ENCODE measurements around the gene DNAJC30. TPM values are rescaled to one million over a fixed set of nuclear protein-coding genes. Genes with fewer than 3 reads are reported as not detected.

Gene DNAJC30
- total and polyA plus RNA-seq, 2 of the 8 experiments (the other 6 are each of a cell fraction or from before 2014, with no cell fraction given) = 6.1 to 6.3 TPM

GRCh38 chr7:73732397-73732796 is 49.1 kb upstream of the DNAJC30 start:
- H3K9ac ChIP-seq (replicated peaks in 1 of 4; ENCODE audit: extremely low read depth in 1 of 4, low read depth in 3 of 4, low read length in 3 of 4) = no peak overlapping the region
- H3K27me3 ChIP-seq (replicated peaks in 1 of 4; ENCODE audit: control insufficient read depth in 3 of 4, extremely low read depth in 1 of 4, insufficient read depth in 3 of 4, low read length in 3 of 4) = no peaks in the 10 kb centered on the region
- no peak overlapping the region for H3K4ac ChIP-seq (replicated peaks; ENCODE audit: insufficient read length, low read depth, low read length)
- no peak overlapping the region for H2BK15ac ChIP-seq (ENCODE audit: low read length)
- no peak overlapping the region for H2AK5ac ChIP-seq (ENCODE audit: low read depth, low read length)
- H2BK12ac ChIP-seq (ENCODE audit: low read depth, low read length) = no peak overlapping the region
- H3K4me1 ChIP-seq (replicated peaks in 1 of 4; ENCODE audit: control insufficient read depth in 3 of 4, insufficient read depth in 4 of 4, low read length in 3 of 4) = peaks cover 0 to 6% (median 0%) of the 10 kb centered on the region in 4 experiments; a peak in 4 of 7 replicates
- POLR2A ChIA-PET (ENCODE audit: partially characterized antibody) = interaction anchor here (0.6 to 0.8 kb wide), 2 partner anchors 72 to 214 kb away, joined by 3 read pairs; no protein-coding TSS in a partner anchor
- no peak overlapping the region for H3K4me2 ChIP-seq (ENCODE audit: insufficient read depth in 1 of 2, low read depth in 2 of 2, low read length in 2 of 2)
- no peaks in the 10 kb centered on the region for H3K23me2 ChIP-seq (ENCODE audit: low read depth, low read length)
- TF ChIP-seq RFX5 (IDR thresholded peaks at IDR 0.05; ENCODE audit: borderline replicate concordance, low read depth, low read length) (no peak), RAD21 (IDR thresholded peaks at IDR 0.05 in 1 of 2, conservative IDR thresholded peaks at IDR 0.05 in 1 of 2; ENCODE audit: low read depth in 2 of 2, low read length in 2 of 2) (no peak), CREB1 (IDR thresholded peaks at IDR 0.05) (no peak), SP4 (IDR thresholded peaks at IDR 0.05; ENCODE audit: low read length) (no peak), RXRA (IDR thresholded peaks at IDR 0.05; ENCODE audit: insufficient read depth, low read depth, low read length) (no peak), SP1 (IDR thresholded peaks at IDR 0.05; ENCODE audit: low read depth, low read length) (no peak)
- peaks cover 4 to 14% of the 10 kb centered on the region in 2 experiments for H4K20me1 ChIP-seq (replicated peaks in 1 of 2; ENCODE audit: control insufficient read depth in 1 of 2, insufficient read depth in 2 of 2, low read length in 2 of 2)
- H4K8ac ChIP-seq (ENCODE audit: extremely low read depth, insufficient read depth, low read length) = no peak overlapping the region
- FAIRE-seq (no peak), DNase-seq (ENCODE audit: low read depth in 1 of 2, low spot score in 2 of 2) (no peak)
- H3K23ac ChIP-seq (ENCODE audit: insufficient read length) = no peak overlapping the region
- 80% methylated on average over 2 of the region's 2 CpGs; no CpG with 5 or more reads in 1 of the 2 experiments for WGBS, 2 experiments (ENCODE audit: extremely low coverage in 1 of 2, insufficient coverage in 1 of 2, insufficient read length in 1 of 2, insufficient replicate concordance in 2 of 2, low coverage in 1 of 2, low lambda C conversion rate in 2 of 2, missing lambda C conversion rate in 1 of 2)
- H2BK5ac ChIP-seq (ENCODE audit: low read depth, low read length) = no peak overlapping the region
- no peak overlapping the region for H2BK120ac ChIP-seq (replicated peaks; ENCODE audit: low read depth, low read length)
- H3K36me3 ChIP-seq (ENCODE audit: control insufficient read depth in 2 of 4, insufficient read depth in 4 of 4, low read length in 3 of 4) = peaks cover 4 to 15% (median 8%) of the 10 kb centered on the region in 4 experiments; a peak in 5 of 8 replicates
- no peak overlapping the region for H4K91ac ChIP-seq (replicated peaks; ENCODE audit: insufficient read length, low read length)
- H3K18ac ChIP-seq (ENCODE audit: extremely low read depth, low read length) = no peak overlapping the region
- no peaks in the 10 kb centered on the region for H3K79me1 ChIP-seq (ENCODE audit: low read depth, low read length)
- no peaks in the 10 kb centered on the region for H3K9me3 ChIP-seq (ENCODE audit: insufficient read depth in 2 of 2, low read depth in 1 of 2, low read length in 1 of 2)
- no peak overlapping the region for H3K27ac ChIP-seq (ENCODE audit: low read depth, low read length)
- CTCF ChIA-PET (ENCODE audit: partially characterized antibody) = interaction anchor here (0.6 to 11.1 kb wide), 6 partner anchors 12 to 563 kb away, joined by 3 to 87 read pairs (median 4); partner anchors contain the start of gene STX1A
- H2AFZ ChIP-seq (ENCODE audit: low read length) = no peak overlapping the region
- H3K14ac ChIP-seq (ENCODE audit: insufficient read length) = no peak overlapping the region
- H3K4me3 ChIP-seq (ENCODE audit: extremely low read depth in 1 of 4, insufficient read depth in 2 of 4, low read depth in 3 of 4, low read length in 4 of 4) = no peak overlapping the region
- H3K79me2 ChIP-seq (ENCODE audit: control insufficient read depth in 1 of 2, insufficient read depth in 2 of 2, low read length in 2 of 2) = peaks cover 0 to 3% of the 10 kb centered on the region in 2 experiments; a peak in 1 of 4 replicates
- no peak overlapping the region for H3K56ac ChIP-seq (replicated peaks; ENCODE audit: insufficient read length, low read depth, low read length)
- no peak overlapping the region for H4K5ac ChIP-seq (ENCODE audit: insufficient read length, low read depth, low read length)
- no peak overlapping the region for H2BK20ac ChIP-seq (ENCODE audit: low read length)
